MCF 10A (cell line): ENCODE measurements around the gene CUEDC1. TPM values are rescaled to one million over a fixed set of nuclear protein-coding genes. Genes with fewer than 3 reads are reported as not detected.
A peak's percentile ranks its signal among the peaks of the same experiment; 100 is the strongest.

Experiments
- BruUV-seq: library from RNA; stranded (reverse); fragments of 400-500 nt; replicated peaks from 2 replicates; lab custom pipeline; 2021; lab: Mats Ljungman, UMichigan
- CTCF ChIA-PET: fragments of 300-600 bp; sonication (Branson Sonifier 250); formaldehyde crosslinking; extraction: SDS; loops from one replicate; lab custom pipeline; 2021; ENCODE audit warnings: antibody characterized with exemption, inconsistent platforms; lab: Yijun Ruan, JAX
- POLR2A ChIA-PET: fragments of 300-600, 350-650 bp; sonication (Branson Sonifier 250); formaldehyde crosslinking; extraction: SDS; loops from one replicate; lab custom pipeline; 2020; ENCODE audit warnings: antibody characterized with exemption, inconsistent platforms; lab: Yijun Ruan, JAX
- DNase-seq: peaks from one replicate; pipeline ENCODE4 v3.0.0-alpha.2; 2018; ENCODE audit not compliant: unreplicated experiment
- H3K27ac Mint-ChIP-seq: one replicate; pipeline ENCODE4 v1.8.0; 2022; ENCODE audit warnings: mild to moderate bottlenecking, low read depth, mixed read lengths; ENCODE audit not compliant: unreplicated experiment
- H3K27me3 Mint-ChIP-seq: one replicate; pipeline ENCODE4 v1.8.0; 2022; ENCODE audit warnings: mixed read lengths; ENCODE audit not compliant: insufficient read depth, unreplicated experiment
- H3K36me3 Mint-ChIP-seq: one replicate; pipeline ENCODE4 v1.8.0; 2022; ENCODE audit warnings: mild to moderate bottlenecking, moderate library complexity, mixed read lengths; ENCODE audit not compliant: insufficient read depth, unreplicated experiment
- H3K4me1 Mint-ChIP-seq: one replicate; pipeline ENCODE4 v1.8.0; 2022; ENCODE audit warnings: mixed read lengths; ENCODE audit not compliant: insufficient read depth, unreplicated experiment
- H3K4me3 Mint-ChIP-seq: one replicate; pipeline ENCODE4 v1.8.0; 2022; ENCODE audit warnings: mild to moderate bottlenecking, moderate library complexity, mixed read lengths; ENCODE audit not compliant: unreplicated experiment
- H3K9me3 Mint-ChIP-seq: one replicate; pipeline ENCODE4 v1.8.0; 2022; ENCODE audit warnings: mixed read lengths; ENCODE audit not compliant: unreplicated experiment
- CTCF ChIP-seq: fragments of 200-600 bp; IDR thresholded peaks from one replicate; pipeline ENCODE4 v1.8.0; 2022; ENCODE audit warnings: antibody characterized with exemption, mild to moderate bottlenecking; ENCODE audit not compliant: unreplicated experiment
- intact Hi-C: fragments of 100-400 bp; cut with micrococcal nuclease; formaldehyde crosslinking; loops from 2 replicates; pipeline ENCODE4 v1.14.1; 2022
- total RNA-seq: library from RNA; stranded (reverse); gene quantifications from 2 replicates; pipeline ENCODE4 v1.2.3, GENCODE V29; 2022

CUEDC1 gene
- total RNA-seq, 1 experiment from 2014 or later = 15.6 TPM

- TF ChIP-seq CTCF = no peak
- Mint-ChIP-seq H3K36me3 (peaks cover 22% of the 10 kb centered on the region), H3K4me1 (peaks cover 15% of the 10 kb centered on the region), H3K27ac (peak overlapping the region; percentile 40), H3K4me3 (no peak overlapping the region), H3K27me3 (no peaks in the 10 kb centered on the region), H3K9me3 (no peaks in the 10 kb centered on the region)
- peak; percentile 76 for DNase-seq
- BruUV-seq = no TSS peak
- ChIA-PET CTCF (interaction anchor here (0.5 to 5.6 kb wide), 60 partner anchors 10 to 886 kb away, joined by 3 to 38 read pairs (median 4); partner anchors contain the start of gene MRPS23), POLR2A (interaction anchor here (0.7 to 2.3 kb wide), 4 partner anchors 7 to 172 kb away, joined by 3 to 19 read pairs (median 3); partner anchors contain the start of gene MRPS23)
- intact Hi-C loops = loop anchor here (10.0 kb wide), 1 partner anchor 589 kb away; no protein-coding TSS in a partner anchor
These were observed 121.0 kb downstream of the CUEDC1 start for GRCh38 chr17:57834146-57834741.

GRCh38 chr17:57833179-57833939, 121.9 kb downstream of the CUEDC1 start:
- POLR2A ChIA-PET = interaction anchor here (0.5 to 2.3 kb wide), 7 partner anchors 9 to 701 kb away, joined by 3 to 19 read pairs (median 3); partner anchors contain the start of gene MRPS23
- no peak overlapping the region for H3K4me3 Mint-ChIP-seq

GRCh38 chr17:57832314-57833178, 122.7 kb downstream of the CUEDC1 start:
- no peaks in the 10 kb centered on the region for H3K27me3 Mint-ChIP-seq
- POLR2A ChIA-PET = interaction anchor here (0.7 to 0.9 kb wide), 2 partner anchors 69 to 700 kb away, joined by 3 to 4 read pairs; no protein-coding TSS in a partner anchor
- intact Hi-C loops = loop anchor here (2.0 to 10.0 kb wide), 2 partner anchors 588 to 702 kb away; no protein-coding TSS in a partner anchor
- H3K36me3 Mint-ChIP-seq = peaks cover 9% of the 10 kb centered on the region
- H3K4me3 Mint-ChIP-seq = no peak overlapping the region
- DNase-seq = no peak
- no peak for TF ChIP-seq CTCF
- peaks cover 15% of the 10 kb centered on the region for H3K4me1 Mint-ChIP-seq
- no TSS peak for BruUV-seq
- H3K9me3 Mint-ChIP-seq = no peaks in the 10 kb centered on the region
- CTCF ChIA-PET = interaction anchor here (0.6 to 5.6 kb wide), 39 partner anchors 9 to 729 kb away, joined by 3 to 38 read pairs (median 4); partner anchors contain the start of gene MRPS23
- no peak overlapping the region for H3K27ac Mint-ChIP-seq

More at GRCh38 chr17:57833179-57833939, 121.9 kb downstream of the CUEDC1 start:
- peak; percentile 78 for TF ChIP-seq CTCF
- H3K36me3 Mint-ChIP-seq = peaks cover 18% of the 10 kb centered on the region
- no peak overlapping the region for H3K27ac Mint-ChIP-seq
- CTCF ChIA-PET = interaction anchor here (0.5 to 5.6 kb wide), 66 partner anchors 10 to 887 kb away, joined by 3 to 38 read pairs (median 4); partner anchors contain the start of gene MRPS23
- peaks cover 15% of the 10 kb centered on the region for H3K4me1 Mint-ChIP-seq
- peak; percentile 70 for DNase-seq
- H3K27me3 Mint-ChIP-seq = no peaks in the 10 kb centered on the region
- no TSS peak for BruUV-seq
- H3K9me3 Mint-ChIP-seq = no peaks in the 10 kb centered on the region
- intact Hi-C loops = loop anchor here (2.0 to 10.0 kb wide), 2 partner anchors 589 to 703 kb away; no protein-coding TSS in a partner anchor
